RWPE2 (cell line): ENCODE data around the gene LZTR1.

Source experiments
- ATAC-seq: fragments of 200-7000 bp; cut with Tn5 transposase; 3 replicates; pipeline ENCODE4 v1.9.1; 2021; ENCODE audit warnings: low read depth
- DNase-seq: peaks from one replicate; pipeline ENCODE4 v3.0.0-alpha.2; 2020; ENCODE audit warnings: low spot score
- H3K27ac ChIP-seq: fragments of 450-650 bp; 2 replicates; pipeline ENCODE4 v1.5.1; 2017; ENCODE audit warnings: mild to moderate bottlenecking; ENCODE audit not compliant: poor library complexity, severe bottlenecking
- H3K27me3 ChIP-seq: fragments of 250-450 bp; sonication (Bioruptor Pico); 2 replicates; pipeline ENCODE4 v1.5.1; 2021; ENCODE audit warnings: mild to moderate bottlenecking, moderate library complexity; ENCODE audit not compliant: insufficient read depth, poor library complexity, severe bottlenecking
- H3K36me3 ChIP-seq: fragments of 250-450 bp; sonication (Bioruptor Pico); 2 replicates; pipeline ENCODE4 v1.5.1; 2020; ENCODE audit warnings: low read depth, mild to moderate bottlenecking, moderate library complexity
- H3K4me1 ChIP-seq: fragments of 250-450 bp; sonication (Bioruptor Pico); 2 replicates; pipeline ENCODE4 v1.5.1; 2021; ENCODE audit warnings: mild to moderate bottlenecking, moderate library complexity; ENCODE audit not compliant: insufficient read depth, poor library complexity, severe bottlenecking
- H3K4me3 ChIP-seq: fragments of 250-450 bp; sonication (Bioruptor Pico); 2 replicates; pipeline ENCODE4 v1.5.1; 2021; ENCODE audit warnings: mild to moderate bottlenecking, moderate library complexity; ENCODE audit not compliant: severe bottlenecking
- H3K9me3 ChIP-seq: fragments of 250-450 bp; sonication (Bioruptor Pico); 2 replicates; pipeline ENCODE4 v1.5.1; 2021; ENCODE audit warnings: mild to moderate bottlenecking, moderate library complexity; ENCODE audit not compliant: severe bottlenecking
- TF ChIP-seq, protein P1 (sequence below): fragments of 450-650 bp; IDR thresholded peaks from one replicate; pipeline ENCODE4 v1.5.1; 2017; ENCODE audit warnings: mild to moderate bottlenecking, moderate library complexity; ENCODE audit not compliant: poor library complexity, severe bottlenecking

Gene LZTR1

DNA sequence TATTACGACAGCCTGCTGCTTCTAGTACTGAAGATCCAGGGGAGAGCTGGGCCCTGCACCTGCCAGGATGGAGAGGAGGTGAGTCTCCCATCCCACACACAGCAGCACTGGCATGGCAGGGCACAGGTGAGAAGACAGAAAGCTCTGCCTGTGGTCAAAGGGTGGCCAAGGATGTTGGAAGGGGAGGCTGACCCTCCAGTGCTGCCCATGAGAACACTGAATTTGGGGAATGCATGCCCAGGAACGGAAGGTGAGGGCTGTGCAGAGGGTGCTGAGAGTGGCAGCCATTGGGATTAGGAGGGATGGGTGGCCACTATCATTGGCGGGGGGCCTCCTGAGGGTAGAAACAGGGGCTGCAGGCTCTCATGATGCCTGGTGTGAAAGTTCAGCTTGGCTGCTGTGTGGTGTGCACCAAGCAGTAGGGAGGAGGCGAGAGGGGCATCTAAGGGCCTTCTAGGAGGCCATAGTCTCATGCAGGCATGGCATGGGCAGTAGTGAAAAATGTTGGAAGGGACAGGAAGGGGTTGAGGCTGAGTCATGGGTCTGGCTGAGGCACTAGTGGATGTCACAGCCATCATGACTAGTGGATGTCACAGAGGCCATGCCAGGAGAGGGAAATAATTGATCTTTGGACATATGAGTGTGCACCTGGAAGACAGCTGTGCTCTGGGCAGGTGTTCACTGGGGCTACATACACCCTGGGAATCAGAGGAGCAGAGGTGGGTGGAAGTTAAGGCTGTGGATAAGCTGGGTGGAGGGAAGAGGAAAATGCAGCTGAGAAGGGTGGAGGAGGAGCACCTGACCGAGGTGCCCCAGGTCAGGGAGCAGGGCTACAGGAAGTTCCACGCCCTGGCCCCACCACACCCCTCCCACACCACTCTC lies 61.1 kb downstream of the LZTR1 start:
- H3K27ac ChIP-seq, result no peak overlapping the region
- DNase-seq (no peak), ATAC-seq (no peak)
- H3K36me3 ChIP-seq, result no peaks in the 10 kb centered on the region
- no peak overlapping the region for H3K4me3 ChIP-seq
- H3K9me3 ChIP-seq, result peaks cover 2% of the 10 kb centered on the region
- TF ChIP-seq, protein P1, sequence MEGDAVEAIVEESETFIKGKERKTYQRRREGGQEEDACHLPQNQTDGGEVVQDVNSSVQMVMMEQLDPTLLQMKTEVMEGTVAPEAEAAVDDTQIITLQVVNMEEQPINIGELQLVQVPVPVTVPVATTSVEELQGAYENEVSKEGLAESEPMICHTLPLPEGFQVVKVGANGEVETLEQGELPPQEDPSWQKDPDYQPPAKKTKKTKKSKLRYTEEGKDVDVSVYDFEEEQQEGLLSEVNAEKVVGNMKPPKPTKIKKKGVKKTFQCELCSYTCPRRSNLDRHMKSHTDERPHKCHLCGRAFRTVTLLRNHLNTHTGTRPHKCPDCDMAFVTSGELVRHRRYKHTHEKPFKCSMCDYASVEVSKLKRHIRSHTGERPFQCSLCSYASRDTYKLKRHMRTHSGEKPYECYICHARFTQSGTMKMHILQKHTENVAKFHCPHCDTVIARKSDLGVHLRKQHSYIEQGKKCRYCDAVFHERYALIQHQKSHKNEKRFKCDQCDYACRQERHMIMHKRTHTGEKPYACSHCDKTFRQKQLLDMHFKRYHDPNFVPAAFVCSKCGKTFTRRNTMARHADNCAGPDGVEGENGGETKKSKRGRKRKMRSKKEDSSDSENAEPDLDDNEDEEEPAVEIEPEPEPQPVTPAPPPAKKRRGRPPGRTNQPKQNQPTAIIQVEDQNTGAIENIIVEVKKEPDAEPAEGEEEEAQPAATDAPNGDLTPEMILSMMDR, result no peak
- no peaks in the 10 kb centered on the region for H3K27me3 ChIP-seq
- peaks cover 16% of the 10 kb centered on the region for H3K4me1 ChIP-seq

DNA sequence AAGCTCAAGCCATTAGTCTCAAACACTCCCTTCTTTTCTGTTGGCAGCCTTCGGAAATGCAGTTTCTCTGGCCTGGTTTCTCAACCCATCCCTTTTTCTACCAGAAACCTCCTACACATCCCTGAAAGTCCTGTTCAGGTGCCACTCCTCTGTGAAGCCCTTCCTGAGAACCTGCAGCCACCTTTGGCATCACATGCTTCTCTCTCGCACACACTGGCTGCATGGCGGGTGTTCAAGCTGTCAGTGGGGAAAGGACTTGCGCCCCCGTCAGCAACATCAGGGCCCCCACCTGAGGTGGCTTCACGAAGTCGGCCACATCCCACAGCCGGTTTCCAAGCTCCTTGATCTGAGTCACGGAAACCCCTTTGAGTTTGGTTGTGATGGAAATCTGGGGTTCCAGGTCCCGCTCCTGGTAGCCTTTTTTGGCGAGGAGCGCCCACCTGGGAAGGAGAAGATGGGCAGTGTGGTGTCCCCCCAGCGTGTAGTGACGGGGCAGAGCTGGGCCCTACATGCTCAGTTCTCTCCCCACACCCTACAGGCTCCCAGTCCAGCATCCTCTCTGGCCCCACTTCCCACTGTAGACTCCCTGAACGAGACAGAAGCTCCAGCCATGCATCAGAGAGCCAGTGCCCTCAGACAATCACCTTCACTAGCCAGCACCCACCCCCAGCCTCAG lies 61.9 kb downstream of the LZTR1 start:
- Histone ChIP-seq H3K27ac (no peak overlapping the region), H3K36me3 (no peaks in the 10 kb centered on the region), H3K4me1 (peaks cover 13% of the 10 kb centered on the region), H3K27me3 (no peaks in the 10 kb centered on the region), H3K4me3 (no peak overlapping the region), H3K9me3 (peaks cover 2% of the 10 kb centered on the region)
- TF ChIP-seq, protein P1, result no peak
- DNase-seq (no peak), ATAC-seq (no peak)

DNA sequence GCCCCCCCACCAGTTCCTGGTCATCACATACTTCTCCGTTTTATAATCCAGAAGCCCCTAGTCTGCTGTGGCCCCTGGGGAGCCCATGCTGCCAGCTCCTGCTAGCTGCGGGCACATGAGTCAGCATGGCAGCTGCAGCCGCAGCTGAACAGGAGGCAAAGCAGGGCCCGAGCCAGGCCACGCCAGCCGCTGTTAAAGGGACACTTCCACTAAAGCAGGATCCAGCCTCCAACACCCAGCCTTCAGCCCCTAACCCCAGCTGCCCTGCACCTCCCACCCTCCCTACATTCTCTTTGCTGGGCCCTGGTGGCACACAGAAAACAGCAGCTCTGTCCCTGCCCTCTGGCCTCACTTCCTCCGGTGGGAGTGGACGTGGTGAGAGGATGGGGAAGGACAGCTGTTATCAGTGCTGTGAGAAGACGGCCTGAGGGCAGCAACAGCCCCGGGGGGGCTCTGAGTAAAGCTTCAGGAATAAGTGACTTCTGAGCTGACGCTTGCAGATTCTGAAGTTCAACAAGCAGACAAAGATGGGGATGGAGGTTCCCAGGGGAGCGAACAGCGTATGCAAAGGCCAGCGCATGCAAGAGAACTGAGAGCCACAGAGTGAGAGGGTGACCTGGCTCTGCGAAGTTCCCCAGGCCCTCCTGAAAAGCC lies 63.0 kb downstream of the LZTR1 start:
- Histone ChIP-seq H3K4me1 (peaks cover 13% of the 10 kb centered on the region), H3K4me3 (peak overlapping the region; percentile 28), H3K27ac (no peak overlapping the region), H3K36me3 (no peaks in the 10 kb centered on the region), H3K27me3 (no peaks in the 10 kb centered on the region), H3K9me3 (no peaks in the 10 kb centered on the region)
- ATAC-seq, result peak; percentile 58
- DNase-seq, result no peak
- TF ChIP-seq, protein P1, result no peak

DNA sequence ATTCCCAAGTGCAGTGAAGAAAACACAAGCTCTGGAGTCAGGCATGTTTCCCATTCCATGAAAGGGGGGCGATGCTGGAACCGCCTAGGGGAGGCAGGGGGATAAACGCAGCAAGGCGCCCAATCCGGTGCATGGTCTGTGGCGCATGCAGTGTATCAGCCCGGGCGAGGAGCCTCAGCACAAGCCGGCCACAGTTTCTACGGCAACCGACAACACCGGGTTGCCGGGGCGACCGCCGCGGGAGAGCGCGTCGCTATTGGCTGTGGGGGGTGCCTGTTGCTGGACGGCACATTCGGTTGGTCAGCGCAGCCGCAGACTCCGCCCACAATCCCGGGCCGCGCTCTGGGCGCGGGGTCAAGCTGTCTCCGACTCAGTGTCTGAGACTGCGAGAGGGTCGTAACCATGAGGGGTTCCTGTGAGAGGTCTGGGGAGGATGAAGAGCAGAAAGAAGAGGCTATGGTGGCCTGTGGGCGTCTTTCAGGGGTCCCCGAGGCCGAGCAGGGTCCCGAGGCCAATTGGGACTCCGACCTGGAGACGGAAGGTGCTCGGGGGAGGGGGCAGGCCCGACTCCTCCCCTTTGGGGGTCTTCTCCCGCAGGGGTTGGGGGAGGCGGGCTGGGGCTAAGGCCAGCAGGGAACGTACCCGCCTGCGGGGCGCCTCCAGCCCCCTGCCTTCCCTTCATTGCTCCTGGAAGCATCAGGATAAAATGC lies 63.6 kb downstream of the LZTR1 start, which contains the start of gene LRRC74B:
TSS of gene LRRC74B (plus strand) at position 362 of the 710 bp plus-strand sequence. CDS start at position 403, 41 bp downstream.
- ATAC-seq (peak; percentile 93), DNase-seq (peak; percentile 89)
- no peaks in the 10 kb centered on the region for H3K27me3 ChIP-seq
- no peak within 1 kb of the TSS for H3K27ac ChIP-seq
- H3K9me3 ChIP-seq, result no peaks in the 10 kb centered on the region
- peak within 1 kb of the TSS; percentile 28 for H3K4me3 ChIP-seq
- H3K36me3 ChIP-seq, result no peaks in the 10 kb centered on the region
- H3K4me1 ChIP-seq, result peaks cover 13% of the 10 kb centered on the region
- TF ChIP-seq, protein P1, result no peak
